Measurements from ENCODE around the gene TRAPPC3L.

GRCh38 chr6:116528780-116529179 is 16.7 kb downstream of the TRAPPC3L start:
- TF ChIP-seq NFRKB (IDR thresholded peaks at IDR 0.05) (no peak), ELF4 (IDR thresholded peaks at IDR 0.05) (no peak)

Measured in HEK293T (cell line).